Measurements from ENCODE around the gene OR8B12.

Gene OR8B12, protein sequence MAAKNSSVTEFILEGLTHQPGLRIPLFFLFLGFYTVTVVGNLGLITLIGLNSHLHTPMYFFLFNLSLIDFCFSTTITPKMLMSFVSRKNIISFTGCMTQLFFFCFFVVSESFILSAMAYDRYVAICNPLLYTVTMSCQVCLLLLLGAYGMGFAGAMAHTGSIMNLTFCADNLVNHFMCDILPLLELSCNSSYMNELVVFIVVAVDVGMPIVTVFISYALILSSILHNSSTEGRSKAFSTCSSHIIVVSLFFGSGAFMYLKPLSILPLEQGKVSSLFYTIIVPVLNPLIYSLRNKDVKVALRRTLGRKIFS

DNA sequence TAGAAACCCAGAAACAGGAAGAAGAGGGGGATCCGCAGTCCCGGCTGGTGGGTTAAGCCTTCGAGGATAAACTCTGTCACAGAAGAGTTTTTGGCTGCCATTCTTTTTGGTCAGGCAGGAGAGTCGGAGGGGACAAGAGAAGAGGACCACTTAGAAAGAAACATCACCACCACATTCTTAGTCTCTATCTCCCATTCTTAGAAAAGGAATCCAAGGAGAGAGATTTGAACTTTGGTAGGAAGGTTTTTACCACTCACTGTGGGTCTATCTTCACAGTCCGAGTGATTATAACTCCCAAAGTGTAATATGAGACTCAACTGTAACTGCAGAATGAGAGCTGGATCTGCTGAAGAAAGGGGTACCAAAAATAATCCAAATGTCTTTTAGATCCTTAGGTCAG, at the start of gene OR8B12:
TSS of gene OR8B12 (minus strand) at position 101 of the 400 bp plus-strand sequence. CDS start at position 101, 0 bp downstream.
- TF ChIP-seq, protein P1, sequence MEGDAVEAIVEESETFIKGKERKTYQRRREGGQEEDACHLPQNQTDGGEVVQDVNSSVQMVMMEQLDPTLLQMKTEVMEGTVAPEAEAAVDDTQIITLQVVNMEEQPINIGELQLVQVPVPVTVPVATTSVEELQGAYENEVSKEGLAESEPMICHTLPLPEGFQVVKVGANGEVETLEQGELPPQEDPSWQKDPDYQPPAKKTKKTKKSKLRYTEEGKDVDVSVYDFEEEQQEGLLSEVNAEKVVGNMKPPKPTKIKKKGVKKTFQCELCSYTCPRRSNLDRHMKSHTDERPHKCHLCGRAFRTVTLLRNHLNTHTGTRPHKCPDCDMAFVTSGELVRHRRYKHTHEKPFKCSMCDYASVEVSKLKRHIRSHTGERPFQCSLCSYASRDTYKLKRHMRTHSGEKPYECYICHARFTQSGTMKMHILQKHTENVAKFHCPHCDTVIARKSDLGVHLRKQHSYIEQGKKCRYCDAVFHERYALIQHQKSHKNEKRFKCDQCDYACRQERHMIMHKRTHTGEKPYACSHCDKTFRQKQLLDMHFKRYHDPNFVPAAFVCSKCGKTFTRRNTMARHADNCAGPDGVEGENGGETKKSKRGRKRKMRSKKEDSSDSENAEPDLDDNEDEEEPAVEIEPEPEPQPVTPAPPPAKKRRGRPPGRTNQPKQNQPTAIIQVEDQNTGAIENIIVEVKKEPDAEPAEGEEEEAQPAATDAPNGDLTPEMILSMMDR (conservative IDR thresholded peaks at IDR 0.05; ENCODE audit: low read depth, low read length): no peak
- no peak for DNase-seq (ENCODE audit: low read depth)
- H3K4me3 ChIP-seq (ENCODE audit: low read depth, low read length): no peak within 1 kb of the TSS

GRCh38 chr11:124592627-124593026, 49.2 kb upstream of the OR8B12 start:
- DNase-seq (ENCODE audit: low read depth): no peak
- TF ChIP-seq, protein P1 (conservative IDR thresholded peaks at IDR 0.05; ENCODE audit: low read depth, low read length): no peak
- H3K4me3 ChIP-seq (ENCODE audit: low read depth, low read length): no peak overlapping the region

DNA sequence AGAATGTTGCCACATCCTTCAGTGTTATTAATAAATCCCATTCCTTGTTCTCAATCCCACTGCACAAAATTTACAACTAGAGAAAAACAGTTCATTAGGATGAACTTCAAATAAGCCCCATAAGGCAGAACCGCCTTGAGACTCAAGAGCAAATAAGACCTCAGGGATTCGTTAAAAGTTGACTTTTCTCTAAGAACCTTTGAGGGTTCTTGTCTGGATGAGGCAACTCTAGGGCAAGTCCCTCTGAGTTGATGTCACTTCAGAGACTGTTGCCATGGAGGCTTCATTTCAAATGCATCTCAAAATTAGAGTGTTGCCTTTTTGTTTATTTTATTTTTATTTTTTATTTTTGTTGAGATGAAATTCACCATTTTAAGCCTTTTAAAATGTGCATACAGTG, 48.0 kb upstream of the OR8B12 start:
- TF ChIP-seq, protein P1 (conservative IDR thresholded peaks at IDR 0.05; ENCODE audit: low read depth, low read length): no peak
- no peak for DNase-seq (ENCODE audit: low read depth)
- H3K4me3 ChIP-seq (ENCODE audit: low read depth, low read length): no peak overlapping the region

GRCh38 chr11:124586238-124586860, 42.9 kb upstream of the OR8B12 start:
- no peak overlapping the region for H3K4me3 ChIP-seq (ENCODE audit: low read depth, low read length)
- TF ChIP-seq, protein P1 (conservative IDR thresholded peaks at IDR 0.05; ENCODE audit: low read depth, low read length): peak; percentile 84
- peak; percentile 86 for DNase-seq (ENCODE audit: low read depth)

- no peak for DNase-seq (ENCODE audit: low read depth)
- no peak overlapping the region for H3K4me3 ChIP-seq (ENCODE audit: low read depth, low read length)
- TF ChIP-seq, protein P1 (conservative IDR thresholded peaks at IDR 0.05; ENCODE audit: low read depth, low read length): no peak
Observed at GRCh38 chr11:124584681-124585372, 41.4 kb upstream of the OR8B12 start.

DNA sequence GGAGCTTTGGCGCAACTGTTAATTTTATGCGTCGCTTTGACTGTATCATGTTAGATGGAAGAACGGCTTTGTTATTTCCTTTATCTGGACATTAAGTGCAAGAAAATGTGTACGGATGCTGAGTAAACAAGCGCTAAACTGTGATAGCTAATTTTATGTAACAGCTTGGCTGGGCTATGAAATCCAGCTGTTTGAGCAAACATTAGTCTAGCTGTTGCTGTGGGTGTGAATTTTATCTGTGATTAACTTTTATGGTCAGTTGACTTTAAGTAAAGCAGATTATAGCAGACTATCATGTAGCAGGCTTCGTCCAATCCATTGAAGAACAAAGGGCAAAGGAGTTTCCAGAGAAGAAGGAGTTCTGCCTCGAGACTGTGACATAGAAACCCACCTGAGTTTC, 40.3 kb upstream of the OR8B12 start:
- TF ChIP-seq, protein P1 (conservative IDR thresholded peaks at IDR 0.05; ENCODE audit: low read depth, low read length): no peak
- no peak for DNase-seq (ENCODE audit: low read depth)

More for the DNA sequence above, 40.3 kb upstream of the OR8B12 start:
- no peak overlapping the region for H3K4me3 ChIP-seq (ENCODE audit: low read depth, low read length)

All from choroid plexus epithelial cell (primary cell).